Measurements from ENCODE around the gene RPS21. TPM values are rescaled to one million over a fixed set of nuclear protein-coding genes. Genes with fewer than 3 reads are reported as not detected.

RPS21 gene
- total and polyA plus RNA-seq, 4 donors = 278 to 1,588 (median 439) TPM

DNA sequence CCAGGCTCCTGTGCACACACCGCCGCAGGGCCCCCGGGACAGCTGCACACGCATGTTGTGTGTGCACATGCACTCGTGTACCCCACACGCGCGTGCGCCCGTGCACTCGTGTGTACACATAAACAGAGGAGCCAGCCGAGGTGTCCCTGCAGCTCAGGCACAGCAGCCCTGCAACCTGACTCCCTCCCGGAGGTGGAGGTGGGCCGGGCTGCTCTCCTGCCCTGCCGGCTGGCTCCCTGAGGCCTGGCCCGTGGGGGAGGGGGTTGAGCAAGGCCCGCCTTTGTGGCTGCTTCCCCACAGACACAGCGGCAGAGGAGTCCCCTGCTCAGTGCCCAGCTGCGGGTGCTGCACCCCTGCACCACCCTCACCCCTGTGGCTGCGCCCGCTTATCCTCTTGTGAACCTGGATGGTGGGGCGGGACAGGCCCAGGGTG is 39.8 kb downstream of the RPS21 start:
- Histone ChIP-seq H3K27me3 (ENCODE audit: control insufficient read depth in 4 of 4, insufficient read depth in 4 of 4, low read length in 3 of 4) (no peaks in the 10 kb centered on the region), H3K4me3 (ENCODE audit: low read depth in 1 of 3, low read length in 3 of 3) (no peak overlapping the region), H3K4me1 (ENCODE audit: control insufficient read depth in 4 of 4, insufficient read depth in 4 of 4, low read length in 3 of 4) (no peaks in the 10 kb centered on the region), H3K9me3 (ENCODE audit: control insufficient read depth in 4 of 4, low read length in 3 of 4) (no peaks in the 10 kb centered on the region), H3K36me3 (ENCODE audit: control insufficient read depth in 4 of 4, insufficient read depth in 3 of 4, low read depth in 1 of 4, low read length in 3 of 4) (no peaks in the 10 kb centered on the region), H3K27ac (ENCODE audit: low read depth in 1 of 2, low read length in 2 of 2) (no peak overlapping the region), H3K9ac (ENCODE audit: low read depth in 1 of 2, low read length in 2 of 2) (no peak overlapping the region)
- DNase-seq (ENCODE audit: low spot score) = no peak
- TF ChIP-seq RXRA (IDR thresholded peaks at IDR 0.05) = no peak
- TF ChIP-seq TAF1 (conservative IDR thresholded peaks at IDR 0.05) = no peak
- no peak for TF ChIP-seq YY1 (IDR thresholded peaks at IDR 0.05)
- no peak for TF ChIP-seq FOXA2 (IDR thresholded peaks at IDR 0.05)
- no peak for TF ChIP-seq ATF3 (IDR thresholded peaks at IDR 0.05)
- TF ChIP-seq, protein P1, sequence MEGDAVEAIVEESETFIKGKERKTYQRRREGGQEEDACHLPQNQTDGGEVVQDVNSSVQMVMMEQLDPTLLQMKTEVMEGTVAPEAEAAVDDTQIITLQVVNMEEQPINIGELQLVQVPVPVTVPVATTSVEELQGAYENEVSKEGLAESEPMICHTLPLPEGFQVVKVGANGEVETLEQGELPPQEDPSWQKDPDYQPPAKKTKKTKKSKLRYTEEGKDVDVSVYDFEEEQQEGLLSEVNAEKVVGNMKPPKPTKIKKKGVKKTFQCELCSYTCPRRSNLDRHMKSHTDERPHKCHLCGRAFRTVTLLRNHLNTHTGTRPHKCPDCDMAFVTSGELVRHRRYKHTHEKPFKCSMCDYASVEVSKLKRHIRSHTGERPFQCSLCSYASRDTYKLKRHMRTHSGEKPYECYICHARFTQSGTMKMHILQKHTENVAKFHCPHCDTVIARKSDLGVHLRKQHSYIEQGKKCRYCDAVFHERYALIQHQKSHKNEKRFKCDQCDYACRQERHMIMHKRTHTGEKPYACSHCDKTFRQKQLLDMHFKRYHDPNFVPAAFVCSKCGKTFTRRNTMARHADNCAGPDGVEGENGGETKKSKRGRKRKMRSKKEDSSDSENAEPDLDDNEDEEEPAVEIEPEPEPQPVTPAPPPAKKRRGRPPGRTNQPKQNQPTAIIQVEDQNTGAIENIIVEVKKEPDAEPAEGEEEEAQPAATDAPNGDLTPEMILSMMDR (IDR thresholded peaks at IDR 0.05; ENCODE audit: low read depth, low read length, missing input control) = no peak
- no peak for TF ChIP-seq GABPA (IDR thresholded peaks at IDR 0.05 in 1 of 2, conservative IDR thresholded peaks at IDR 0.05 in 1 of 2)
- TF ChIP-seq, protein P2, sequence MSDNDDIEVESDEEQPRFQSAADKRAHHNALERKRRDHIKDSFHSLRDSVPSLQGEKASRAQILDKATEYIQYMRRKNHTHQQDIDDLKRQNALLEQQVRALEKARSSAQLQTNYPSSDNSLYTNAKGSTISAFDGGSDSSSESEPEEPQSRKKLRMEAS (IDR thresholded peaks at IDR 0.05) = no peak
- TF ChIP-seq FOXA1 (IDR thresholded peaks at IDR 0.05) = no peak
- no peak for TF ChIP-seq EGR1 (IDR thresholded peaks at IDR 0.05; ENCODE audit: low read depth in 2 of 2)
- no peak for TF ChIP-seq JUND (IDR thresholded peaks at IDR 0.05)
- no peak for TF ChIP-seq SP1 (IDR thresholded peaks at IDR 0.05)
- TF ChIP-seq HNF4G (IDR thresholded peaks at IDR 0.05) = no peak
- no peak for TF ChIP-seq NR2F2 (IDR thresholded peaks at IDR 0.05)
- no peak for TF ChIP-seq REST (IDR thresholded peaks at IDR 0.05)
- no peak for TF ChIP-seq RAD21 (IDR thresholded peaks at IDR 0.05)
- TF ChIP-seq ZBTB33 (IDR thresholded peaks at IDR 0.05) = no peak
- WGBS = 44% methylated on average over 22 of the region's 22 CpGs

Measured in liver (tissue), 9 donors.